ENCODE measurements around the gene PHACTR2.

DNA sequence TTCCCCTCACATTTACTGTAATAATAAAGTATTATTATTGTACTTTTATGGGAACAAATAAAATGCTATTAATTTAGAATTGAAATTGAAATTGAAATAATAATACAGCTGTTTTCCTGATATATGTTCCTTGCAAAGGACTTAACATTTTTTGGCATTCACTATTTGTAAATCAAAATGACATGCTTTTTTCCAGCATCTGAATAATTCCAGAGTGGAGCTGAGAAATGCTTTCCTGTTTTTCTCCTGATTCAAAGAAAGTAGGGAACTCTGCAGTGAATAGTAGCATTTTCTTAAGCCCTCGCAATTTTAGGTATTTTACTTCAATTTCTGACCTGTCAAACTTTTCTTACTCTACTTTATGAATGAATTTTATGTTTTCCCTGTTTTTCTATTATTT is 72.1 kb downstream of the PHACTR2 start:
- TF ChIP-seq, protein P1, sequence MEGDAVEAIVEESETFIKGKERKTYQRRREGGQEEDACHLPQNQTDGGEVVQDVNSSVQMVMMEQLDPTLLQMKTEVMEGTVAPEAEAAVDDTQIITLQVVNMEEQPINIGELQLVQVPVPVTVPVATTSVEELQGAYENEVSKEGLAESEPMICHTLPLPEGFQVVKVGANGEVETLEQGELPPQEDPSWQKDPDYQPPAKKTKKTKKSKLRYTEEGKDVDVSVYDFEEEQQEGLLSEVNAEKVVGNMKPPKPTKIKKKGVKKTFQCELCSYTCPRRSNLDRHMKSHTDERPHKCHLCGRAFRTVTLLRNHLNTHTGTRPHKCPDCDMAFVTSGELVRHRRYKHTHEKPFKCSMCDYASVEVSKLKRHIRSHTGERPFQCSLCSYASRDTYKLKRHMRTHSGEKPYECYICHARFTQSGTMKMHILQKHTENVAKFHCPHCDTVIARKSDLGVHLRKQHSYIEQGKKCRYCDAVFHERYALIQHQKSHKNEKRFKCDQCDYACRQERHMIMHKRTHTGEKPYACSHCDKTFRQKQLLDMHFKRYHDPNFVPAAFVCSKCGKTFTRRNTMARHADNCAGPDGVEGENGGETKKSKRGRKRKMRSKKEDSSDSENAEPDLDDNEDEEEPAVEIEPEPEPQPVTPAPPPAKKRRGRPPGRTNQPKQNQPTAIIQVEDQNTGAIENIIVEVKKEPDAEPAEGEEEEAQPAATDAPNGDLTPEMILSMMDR (IDR thresholded peaks at IDR 0.05; ENCODE audit: insufficient read depth, low read depth, low read length), result no peak
- TF ChIP-seq EZH2 (IDR thresholded peaks at IDR 0.05; ENCODE audit: insufficient read depth, low read length), result no peak

All from astrocyte (in vitro differentiated cells and primary cell).